DMS114 treated with DMSO at 0.1 percent for 48 hours (cell line): ENCODE data around the gene CYP26A1.
A peak's percentile ranks its signal among the peaks of the same experiment; 100 is the strongest.

Experiments
- DNase-seq: peaks from one replicate; lab custom pipeline; 2025; ENCODE audit not compliant: unreplicated experiment; lab: John Stamatoyannopoulos, UW

CYP26A1 gene

DNA sequence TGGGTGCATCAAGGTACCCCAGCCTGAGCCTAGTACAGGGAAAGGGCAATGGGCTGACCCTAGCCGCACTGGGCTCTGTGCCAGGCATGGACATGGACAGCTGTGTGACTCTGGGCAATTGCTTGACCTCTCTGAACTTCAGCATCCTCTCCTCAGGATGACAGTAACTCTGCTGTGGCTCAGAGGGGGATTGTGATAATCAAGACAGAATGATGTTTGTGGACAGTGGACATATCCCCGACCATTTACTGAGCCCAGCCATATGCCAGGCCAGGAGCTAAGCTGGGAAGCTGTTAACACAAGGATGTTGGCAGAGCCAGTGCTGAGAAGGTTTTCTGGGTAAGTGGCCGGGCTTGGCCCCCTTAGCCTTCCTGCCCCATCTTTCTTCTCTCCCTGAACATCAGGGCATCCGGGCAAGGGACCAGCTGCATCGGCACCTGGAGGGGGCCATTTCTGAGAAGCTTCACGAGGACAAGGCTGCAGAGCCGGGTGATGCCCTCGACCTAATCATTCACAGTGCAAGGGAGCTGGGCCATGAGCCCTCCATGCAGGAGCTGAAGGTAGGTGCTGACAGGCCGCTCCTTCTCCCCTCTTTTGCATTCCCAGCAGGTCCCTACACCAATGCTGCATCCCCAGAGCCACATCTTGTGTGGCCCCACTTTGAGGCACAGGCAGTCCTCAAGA lies 9.6 kb upstream of the CYP26A1 start:
- DNase-seq, result no peak

DNA sequence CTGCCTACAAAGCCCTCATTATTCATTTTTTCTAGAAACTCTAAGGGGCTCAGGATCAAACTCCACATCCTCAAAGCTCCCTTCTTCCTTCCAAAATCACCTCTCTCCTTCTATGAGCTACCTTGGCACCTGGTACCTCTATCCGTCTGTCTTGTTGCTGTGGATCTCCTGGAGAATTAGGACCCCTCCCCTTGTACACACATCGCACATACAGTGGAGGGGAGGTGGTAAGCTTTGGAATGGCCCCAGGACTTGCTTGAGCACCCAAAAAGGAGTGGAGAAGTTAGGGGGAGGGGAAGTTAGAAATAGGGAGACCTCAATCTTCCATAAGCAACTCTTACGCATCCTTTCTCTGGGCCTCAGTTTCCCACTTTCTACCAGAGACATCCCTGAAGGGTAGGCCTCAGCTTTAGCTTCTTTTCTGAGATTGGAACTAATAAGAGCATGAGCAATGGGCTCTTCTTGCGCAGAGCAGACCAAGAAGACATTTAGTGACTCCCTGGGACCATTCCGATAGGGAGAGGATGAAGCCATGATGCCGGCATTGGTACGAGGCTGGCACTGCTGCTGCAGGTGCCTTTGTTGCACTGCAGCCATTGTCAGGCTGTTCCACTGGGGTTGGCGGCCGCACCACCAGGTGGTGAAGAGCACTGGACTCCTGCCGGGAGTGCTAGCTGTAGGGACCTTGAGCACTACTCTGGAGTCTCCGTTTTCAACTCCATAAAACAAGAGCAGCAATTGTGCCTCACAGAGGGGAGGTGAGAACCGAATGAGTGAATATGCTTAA lies 8.6 kb upstream of the CYP26A1 start:
- no peak for DNase-seq

DNA sequence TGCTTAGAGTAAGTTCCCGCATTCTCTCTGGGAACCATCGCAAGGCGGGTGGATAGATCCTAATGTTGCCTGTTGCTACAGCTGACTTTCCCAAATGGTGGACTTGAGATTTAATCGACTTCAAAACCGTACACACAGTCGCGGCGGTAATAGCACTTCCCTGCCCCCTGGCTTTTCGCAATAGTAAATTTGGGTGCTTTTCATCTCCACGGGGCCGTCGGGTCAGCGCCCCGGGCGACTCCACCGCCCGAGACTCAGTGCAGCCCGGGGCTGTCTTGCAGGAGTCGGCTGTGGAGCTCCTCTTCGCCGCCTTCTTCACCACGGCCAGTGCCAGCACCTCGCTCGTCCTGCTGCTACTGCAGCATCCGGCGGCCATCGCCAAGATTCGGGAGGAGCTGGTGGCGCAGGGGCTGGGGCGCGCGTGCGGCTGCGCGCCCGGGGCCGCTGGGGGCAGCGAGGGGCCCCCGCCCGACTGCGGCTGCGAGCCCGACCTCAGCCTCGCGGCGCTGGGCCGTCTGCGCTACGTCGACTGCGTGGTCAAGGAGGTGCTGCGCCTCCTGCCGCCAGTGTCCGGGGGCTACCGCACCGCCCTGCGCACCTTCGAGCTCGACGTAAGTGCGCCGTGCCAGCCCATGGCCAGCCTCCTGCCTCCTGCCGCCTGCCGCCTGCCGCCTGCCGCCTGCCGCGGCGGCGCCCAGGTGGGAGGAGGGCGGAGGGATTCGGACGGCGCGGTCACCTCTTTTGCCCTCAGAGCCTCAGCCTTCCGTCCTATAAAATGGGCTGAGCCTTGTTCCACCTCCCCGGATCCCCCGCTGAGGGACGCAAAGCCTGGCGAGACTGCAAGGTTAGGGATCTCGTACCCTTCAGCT lies 7.8 kb upstream of the CYP26A1 start:
- no peak for DNase-seq

DNA sequence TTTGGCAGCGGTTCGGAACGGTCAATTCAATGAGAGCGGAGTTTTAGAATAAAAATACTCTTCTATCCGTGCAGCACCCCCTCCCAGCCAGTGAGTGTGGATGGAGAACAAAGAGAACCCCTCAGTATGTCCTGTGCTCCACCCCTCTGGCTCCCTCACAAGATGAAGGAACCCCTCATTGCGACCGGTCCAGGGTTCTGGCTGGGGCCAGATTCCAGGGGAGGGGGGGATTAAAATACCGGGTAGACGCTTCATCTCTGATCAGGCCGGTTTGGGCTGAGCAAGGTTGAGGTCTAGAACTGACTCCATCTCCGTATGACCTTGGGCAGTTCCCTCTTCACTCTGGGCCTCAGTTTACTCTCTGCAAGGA lies 7.2 kb upstream of the CYP26A1 start:
- no peak for DNase-seq

DNA sequence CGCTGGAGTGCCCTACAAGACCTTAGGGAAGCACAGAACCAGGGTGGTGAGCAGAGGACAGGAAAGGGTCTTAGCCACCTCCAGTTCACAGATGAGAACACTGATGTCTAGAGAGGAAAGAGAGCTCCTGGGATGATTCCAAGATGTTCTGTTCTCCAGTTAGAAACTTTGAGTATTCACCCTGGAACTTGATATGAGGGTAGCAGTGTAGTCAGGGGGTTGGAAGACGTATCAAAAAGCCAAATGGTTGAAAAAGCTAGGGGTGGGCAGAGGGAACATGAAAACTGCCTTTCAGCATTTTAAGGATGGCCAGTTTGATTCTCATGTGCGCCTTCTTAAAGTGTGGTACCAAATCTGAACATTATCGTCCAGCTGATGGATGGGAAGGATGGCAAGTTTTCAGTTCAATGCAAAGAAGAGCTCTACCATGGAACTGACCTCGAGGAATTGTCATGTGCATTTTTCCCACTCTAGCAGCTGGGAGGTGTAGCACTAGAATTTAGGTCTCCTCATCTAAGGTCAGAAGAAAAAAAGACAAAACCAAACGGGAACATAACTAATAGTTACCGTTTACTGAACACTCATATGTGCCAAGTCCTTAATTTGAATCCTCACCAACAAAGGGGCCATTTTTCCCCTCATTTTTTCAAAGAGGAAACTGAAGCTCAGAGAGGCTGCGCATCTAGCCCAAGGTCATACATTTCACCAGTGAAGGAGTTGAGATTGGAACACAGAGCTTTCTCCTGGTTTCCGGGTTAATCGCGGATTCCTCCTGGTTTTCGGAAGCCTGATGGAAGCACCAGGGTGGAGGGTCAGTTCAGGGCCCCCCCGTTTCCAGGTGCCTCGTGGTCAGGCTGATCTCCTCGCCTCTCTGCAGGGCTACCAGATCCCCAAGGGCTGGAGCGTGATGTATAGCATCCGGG lies 6.0 kb upstream of the CYP26A1 start:
- DNase-seq, result no peak

DNA sequence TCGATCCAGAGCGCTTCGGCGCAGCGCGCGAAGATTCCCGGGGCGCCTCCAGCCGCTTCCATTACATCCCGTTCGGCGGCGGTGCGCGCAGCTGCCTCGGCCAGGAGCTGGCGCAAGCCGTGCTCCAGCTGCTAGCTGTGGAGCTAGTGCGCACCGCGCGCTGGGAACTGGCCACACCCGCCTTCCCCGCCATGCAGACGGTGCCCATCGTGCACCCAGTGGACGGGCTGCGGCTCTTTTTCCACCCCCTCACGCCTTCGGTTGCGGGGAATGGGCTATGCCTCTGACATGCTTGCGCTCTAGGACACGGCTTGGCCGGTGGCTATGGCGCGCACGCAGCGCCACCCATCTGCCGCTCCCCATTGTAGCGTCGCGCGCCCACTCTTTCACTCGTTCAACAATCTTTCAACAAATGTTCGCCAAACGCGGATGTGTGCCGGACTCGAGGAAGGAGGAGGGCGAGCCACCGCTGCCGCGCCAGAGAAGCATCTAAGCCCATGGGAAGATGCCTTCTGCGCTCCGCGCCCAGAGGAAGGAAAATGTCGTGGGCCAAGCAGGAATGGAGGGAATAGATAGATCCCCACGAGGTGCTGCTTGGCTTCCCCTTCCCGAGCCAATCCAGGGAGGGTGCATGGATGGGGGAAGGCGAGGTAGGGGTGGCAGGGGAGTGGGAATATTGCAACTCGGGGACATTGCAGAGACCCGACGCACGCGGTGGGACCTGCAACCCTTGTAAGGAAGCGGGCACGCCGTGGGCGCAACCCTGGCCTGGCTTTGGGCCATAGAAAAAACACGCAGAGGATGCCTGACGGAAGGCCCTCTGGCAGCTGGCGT lies 5.1 kb upstream of the CYP26A1 start:
- DNase-seq, result peak; percentile 22

DNA sequence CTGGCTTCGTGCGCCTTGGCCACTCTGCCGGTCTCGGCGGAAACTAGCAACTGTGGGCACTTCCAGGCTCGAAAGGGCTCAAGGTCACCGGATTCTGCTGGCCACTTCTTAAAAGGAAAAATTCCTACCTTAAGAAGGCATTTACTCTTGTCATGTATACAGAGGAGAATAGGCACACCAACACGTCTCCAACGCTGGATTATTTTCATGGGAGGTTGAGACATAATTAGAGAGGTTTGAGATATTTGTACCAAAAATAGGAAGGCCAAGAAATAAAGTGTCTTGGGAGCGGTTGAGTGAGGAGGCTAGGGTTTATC lies 4.5 kb upstream of the CYP26A1 start:
- DNase-seq, result no peak

DNA sequence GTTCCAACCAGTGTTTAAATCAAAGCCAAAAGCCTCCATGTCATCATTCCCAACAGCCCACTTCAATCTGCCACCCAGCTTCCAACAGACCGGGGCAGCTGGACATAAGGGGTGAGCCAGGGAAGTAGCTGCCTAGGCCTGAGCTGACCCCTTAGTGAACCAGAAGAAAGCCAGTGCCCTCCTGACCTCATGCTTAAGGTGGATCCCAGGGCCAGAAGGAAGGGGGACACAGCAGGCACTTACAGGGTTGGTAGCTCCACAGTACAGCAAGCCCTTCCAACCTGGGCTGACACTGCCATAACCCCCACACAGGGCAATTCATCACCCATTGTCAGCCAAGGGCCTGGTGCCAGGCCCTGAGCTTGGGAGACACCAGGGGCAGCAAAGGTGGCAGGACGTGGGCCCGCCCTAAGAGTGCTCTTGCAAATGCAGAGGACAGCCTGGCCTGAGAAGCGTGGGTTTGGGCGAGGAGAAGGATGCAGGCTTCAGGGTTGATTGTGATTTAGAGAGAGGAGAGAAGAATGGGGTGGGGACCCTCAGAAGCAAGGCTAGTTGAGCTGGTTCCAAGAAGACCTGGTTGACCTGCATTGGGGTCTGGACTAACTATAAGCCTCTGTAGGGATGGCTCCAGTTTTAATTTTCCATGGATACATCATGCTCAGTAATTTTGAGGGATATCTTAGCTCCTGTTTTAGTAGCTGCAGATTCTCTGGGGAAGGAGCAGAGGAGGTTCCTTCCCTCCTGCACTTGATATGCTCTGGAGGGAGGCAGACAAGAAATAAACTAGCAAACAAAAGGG lies 3.1 kb upstream of the CYP26A1 start:
- no peak for DNase-seq

DNA sequence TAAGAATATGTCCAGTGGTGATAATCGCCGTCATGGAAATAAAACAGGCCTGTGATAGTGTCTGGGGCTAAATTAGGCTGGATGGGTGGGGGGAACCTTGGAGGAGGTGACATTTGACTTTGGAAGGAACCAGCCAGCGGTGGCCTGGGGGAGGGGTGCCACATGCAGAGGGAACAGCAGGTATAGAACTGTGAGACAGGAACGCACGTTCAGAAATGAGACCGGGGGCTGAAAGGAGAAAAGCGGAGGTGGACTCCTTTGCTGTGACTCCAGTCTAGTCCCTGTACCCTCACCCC lies 2.6 kb upstream of the CYP26A1 start:
- no peak for DNase-seq

DNA sequence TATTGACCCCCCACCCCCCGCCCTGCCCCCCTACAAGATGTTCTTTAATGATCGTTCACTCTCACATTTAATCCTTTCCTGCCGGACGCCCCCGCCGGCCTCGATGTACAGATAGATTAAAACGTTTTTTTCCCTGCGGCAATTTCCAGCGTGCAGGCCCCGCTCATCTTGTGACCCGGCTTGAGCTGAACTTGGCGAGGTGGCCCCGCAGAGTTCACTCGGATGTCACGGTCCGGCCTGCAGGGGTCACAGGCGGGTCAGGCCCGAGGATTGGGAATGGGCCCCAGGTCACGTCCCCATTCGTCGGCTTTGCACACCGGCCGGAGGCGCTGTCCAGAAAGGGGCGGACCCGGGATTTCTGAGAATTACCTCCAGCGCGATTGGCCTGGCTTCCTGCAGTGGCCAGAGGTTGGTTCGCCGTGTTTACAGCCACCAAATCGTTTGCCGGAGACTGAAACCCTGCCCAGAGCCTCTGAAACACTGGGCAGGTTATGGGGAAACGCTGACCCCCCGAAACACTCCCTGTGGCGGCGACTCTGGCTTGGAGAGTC lies 1.9 kb upstream of the CYP26A1 start:
- DNase-seq, result no peak

DNA sequence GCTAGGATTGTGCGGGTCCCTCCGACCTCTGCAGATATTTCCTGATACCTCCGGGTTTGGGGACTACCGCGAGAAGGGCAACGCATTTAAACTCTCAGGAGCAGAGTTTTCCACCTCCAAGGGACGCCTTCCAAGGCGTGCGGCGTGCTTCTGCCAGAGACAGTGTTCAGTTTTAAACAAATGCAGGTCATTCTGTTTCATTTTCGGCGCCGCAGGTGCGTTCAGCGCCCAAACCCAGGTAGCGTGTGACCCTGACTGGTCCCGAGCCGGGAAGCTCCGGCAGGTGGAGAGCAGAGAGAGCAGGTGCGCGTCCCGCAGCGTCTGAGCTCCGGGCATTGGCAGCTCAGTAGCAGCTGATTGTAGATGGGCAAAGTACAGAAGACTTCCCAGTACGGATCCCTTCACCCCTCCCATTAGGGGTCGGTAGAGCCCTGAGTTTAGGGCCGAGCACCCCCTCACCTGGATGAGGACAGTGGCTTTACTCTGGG lies 1.4 kb upstream of the CYP26A1 start:
- no peak for DNase-seq

DNA sequence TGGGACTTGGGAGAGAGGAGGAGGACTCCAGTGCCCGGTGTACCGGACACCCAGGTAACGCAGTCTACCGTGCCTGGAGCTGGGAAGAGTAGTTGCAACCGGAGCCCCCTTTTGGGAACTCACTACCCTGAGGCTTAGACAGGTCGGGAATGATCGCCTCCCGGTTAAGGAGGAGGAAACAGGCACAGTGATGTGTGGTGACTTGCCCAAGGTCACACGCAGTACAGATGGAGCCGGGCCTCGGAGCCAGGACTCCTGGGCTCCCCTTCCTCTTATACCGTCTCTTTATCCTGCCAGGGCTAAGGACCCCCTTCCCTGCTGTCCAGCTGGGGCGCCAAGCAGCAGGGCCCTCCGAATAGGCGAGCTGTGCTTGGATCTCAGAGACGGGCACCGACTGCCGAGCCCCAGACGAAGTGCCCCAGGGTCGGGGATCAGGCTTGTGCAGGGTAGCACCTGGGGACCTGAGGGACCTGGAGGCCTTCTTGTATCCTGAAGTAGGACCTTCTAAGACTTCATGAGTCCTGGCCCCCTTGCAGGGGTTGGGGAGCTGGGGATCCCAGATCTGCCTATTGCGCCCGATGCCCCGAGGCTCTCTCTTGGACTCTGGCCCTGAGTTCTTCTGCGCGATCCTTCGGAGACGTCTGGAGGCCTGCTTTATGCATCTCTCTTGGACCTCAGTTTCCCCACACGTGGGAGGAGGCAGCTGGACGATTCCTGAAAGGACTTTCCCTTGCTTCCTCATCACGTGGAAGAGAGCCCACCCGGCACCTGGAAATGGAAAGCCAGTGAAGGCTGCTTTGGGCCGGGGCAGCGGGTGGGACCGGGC lies 767 bp upstream of the CYP26A1 start:
- no peak for DNase-seq

DNA sequence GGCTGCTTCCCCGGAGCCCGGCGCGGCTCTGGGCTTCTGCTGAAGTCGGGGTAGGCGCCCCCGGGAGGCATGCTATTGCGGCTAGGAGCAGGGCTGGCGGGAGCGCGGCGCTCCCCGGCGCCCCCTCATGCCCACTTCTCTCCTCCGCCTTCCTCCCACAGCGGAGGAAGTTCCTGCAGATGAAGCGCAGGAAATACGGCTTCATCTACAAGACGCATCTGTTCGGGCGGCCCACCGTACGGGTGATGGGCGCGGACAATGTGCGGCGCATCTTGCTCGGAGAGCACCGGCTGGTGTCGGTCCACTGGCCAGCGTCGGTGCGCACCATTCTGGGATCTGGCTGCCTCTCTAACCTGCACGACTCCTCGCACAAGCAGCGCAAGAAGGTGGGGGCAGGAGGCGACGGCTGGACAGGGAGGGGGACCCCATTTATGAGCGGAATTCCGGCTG lies 479 bp downstream of the CYP26A1 start:
- DNase-seq, result peak; percentile 18

DNA sequence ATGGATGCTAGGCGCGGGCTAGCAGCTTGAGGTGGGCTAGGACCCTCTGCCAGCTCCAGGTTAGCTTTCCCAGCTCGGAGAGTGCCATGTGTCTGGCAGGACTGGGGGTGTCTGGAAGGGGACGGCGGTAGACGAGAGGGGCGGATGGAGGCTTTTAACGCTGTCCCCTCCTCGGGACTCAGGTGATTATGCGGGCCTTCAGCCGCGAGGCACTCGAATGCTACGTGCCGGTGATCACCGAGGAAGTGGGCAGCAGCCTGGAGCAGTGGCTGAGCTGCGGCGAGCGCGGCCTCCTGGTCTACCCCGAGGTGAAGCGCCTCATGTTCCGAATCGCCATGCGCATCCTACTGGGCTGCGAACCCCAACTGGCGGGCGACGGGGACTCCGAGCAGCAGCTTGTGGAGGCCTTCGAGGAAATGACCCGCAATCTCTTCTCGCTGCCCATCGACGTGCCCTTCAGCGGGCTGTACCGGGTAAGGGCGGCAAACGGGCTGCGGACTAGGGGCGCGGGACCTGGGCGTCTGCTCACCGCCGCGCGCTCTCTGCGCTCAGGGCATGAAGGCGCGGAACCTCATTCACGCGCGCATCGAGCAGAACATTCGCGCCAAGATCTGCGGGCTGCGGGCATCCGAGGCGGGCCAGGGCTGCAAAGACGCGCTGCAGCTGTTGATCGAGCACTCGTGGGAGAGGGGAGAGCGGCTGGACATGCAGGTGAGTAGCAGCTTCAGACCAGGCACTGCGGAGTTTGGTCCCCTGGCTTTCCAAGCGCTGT lies 1.1 kb downstream of the CYP26A1 start:
- DNase-seq, result no peak

DNA sequence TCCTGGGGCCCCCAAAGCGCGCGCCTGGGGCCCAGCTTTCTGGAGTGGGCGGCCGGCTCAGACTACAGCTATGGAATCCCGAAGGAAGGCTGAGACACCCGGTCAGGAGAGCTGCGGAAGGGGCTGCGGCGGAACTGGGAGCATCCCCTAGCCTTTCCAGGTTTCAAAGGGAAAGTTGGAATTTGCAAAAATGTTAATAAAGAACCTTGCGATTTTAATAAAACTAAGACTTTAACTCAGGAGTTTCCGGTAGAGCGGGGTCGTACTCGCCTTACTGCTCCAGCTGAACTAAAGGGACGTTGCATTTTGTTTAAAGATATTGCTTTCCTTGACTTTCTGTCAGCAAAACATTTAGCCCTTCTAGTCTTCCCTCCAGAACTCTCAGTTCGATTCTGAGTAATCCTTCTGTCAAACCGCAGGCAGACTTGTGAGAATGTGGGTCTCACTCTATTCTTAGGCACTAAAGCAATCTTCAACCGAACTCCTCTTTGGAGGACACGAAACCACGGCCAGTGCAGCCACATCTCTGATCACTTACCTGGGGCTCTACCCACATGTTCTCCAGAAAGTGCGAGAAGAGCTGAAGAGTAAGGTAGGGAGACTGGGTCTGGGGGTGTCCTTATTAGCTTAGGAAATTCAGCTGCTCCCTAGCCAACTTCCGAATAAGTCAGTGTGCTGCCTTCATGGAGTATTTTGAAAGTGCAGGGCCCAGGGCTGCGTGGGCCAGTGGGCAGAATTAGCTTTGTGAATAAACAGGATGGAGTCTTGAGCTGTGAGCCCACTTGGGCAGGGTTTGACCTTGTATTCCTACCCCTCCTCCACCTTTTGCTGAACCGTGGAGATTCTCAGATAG lies 1.9 kb downstream of the CYP26A1 start:
- DNase-seq, result no peak

DNA sequence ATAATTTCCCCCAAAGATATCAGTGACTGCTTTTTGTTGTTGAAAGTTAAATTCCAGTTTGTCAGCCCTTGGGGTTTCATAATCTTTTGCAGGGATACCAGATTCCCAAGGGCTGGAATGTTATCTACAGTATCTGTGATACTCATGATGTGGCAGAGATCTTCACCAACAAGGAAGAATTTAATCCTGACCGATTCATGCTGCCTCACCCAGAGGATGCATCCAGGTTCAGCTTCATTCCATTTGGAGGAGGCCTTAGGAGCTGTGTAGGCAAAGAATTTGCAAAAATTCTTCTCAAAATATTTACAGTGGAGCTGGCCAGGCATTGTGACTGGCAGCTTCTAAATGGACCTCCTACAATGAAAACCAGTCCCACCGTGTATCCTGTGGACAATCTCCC lies 3.2 kb downstream of the CYP26A1 start:
- no peak for DNase-seq
